GM18951 (cell line): ENCODE data around the gene PSD2.

Experiments used
- POLR2A ChIP-seq: IDR thresholded peaks from 4 replicates; pipeline ENCODE4 v1.6.1; 2011; ENCODE audit warnings: mild to moderate bottlenecking; ENCODE audit not compliant: insufficient read length, insufficient read depth; ENCODE audit errors: extremely low read depth
- in situ Hi-C: fragments of 300-500 bp; cut with MboI; formaldehyde crosslinking; loops from one replicate; pipeline ENCODE4 v1.12.0; 2022; ENCODE audit warnings: low sequenced_read_pairs, mixed read lengths, inconsistent platforms; ENCODE audit not compliant: unreplicated experiment

PSD2 gene

DNA sequence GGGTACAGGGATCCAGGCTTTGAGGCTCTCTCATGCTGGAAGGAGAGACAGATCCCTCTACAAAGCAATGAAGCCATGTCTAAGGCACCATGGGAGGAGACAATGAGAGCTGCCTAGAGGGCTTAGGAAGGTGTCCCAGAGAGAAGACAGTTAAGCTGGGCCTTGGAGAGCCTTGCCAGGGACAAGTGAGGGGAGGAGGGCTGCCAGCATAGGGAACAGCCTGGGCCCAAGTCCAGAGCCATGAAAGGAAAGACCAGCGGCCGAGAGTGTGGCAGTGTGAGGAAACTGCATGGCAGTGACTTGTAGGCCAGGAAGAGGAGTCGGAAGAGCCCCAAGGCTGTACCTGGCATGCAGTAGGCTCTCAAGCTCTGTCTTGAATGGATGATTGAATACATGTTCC, 88.5 kb downstream of the PSD2 start:
- TF ChIP-seq POLR2A: no peak
- in situ Hi-C loops: no loop called here

GRCh38 chr5:139884734-139885133, 89.1 kb downstream of the PSD2 start:
- TF ChIP-seq POLR2A: no peak
- in situ Hi-C loops: no loop called here

GRCh38 chr5:139885172-139885856, 89.7 kb downstream of the PSD2 start:
- in situ Hi-C loops: no loop called here

GRCh38 chr5:139885857-139886208, 90.2 kb downstream of the PSD2 start:
- TF ChIP-seq POLR2A: no peak
- in situ Hi-C loops: no loop called here

More at GRCh38 chr5:139885172-139885856, 89.7 kb downstream of the PSD2 start:
- no peak for TF ChIP-seq POLR2A

DNA sequence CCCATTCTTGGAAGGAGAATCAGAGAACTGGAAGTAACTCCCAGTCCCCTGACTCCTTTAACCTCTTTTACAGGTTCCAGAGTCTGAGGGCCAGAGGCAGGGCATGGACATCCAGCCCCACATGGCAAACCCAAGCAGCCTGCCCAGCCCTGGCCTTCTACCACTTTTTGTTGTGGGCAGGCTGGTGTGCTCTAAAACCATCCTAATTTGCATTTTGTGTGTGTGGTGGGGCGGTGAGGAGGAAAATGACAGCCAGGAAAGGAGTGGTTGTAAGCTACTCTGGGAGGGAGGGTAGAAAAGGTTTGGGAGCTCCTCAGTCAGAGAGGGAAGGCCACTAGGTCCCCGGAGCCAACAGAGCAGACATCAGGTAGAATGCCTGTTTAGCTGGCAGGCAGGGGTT, 90.6 kb downstream of the PSD2 start:
- in situ Hi-C loops: no loop called here
- no peak for TF ChIP-seq POLR2A

GRCh38 chr5:139888370-139888769, 92.8 kb downstream of the PSD2 start:
- in situ Hi-C loops: no loop called here
- TF ChIP-seq POLR2A: no peak

- TF ChIP-seq POLR2A: no peak
- in situ Hi-C loops: no loop called here
These were observed 93.8 kb downstream of the PSD2 start for GRCh38 chr5:139889410-139889809.

- TF ChIP-seq POLR2A: no peak
These were observed 98.3 kb downstream of the PSD2 start for GRCh38 chr5:139893873-139894272.

More at GRCh38 chr5:139893873-139894272, 98.3 kb downstream of the PSD2 start:
- in situ Hi-C loops: no loop called here
